ENCODE measurements around the gene DPP6.

Gene DPP6

DNA sequence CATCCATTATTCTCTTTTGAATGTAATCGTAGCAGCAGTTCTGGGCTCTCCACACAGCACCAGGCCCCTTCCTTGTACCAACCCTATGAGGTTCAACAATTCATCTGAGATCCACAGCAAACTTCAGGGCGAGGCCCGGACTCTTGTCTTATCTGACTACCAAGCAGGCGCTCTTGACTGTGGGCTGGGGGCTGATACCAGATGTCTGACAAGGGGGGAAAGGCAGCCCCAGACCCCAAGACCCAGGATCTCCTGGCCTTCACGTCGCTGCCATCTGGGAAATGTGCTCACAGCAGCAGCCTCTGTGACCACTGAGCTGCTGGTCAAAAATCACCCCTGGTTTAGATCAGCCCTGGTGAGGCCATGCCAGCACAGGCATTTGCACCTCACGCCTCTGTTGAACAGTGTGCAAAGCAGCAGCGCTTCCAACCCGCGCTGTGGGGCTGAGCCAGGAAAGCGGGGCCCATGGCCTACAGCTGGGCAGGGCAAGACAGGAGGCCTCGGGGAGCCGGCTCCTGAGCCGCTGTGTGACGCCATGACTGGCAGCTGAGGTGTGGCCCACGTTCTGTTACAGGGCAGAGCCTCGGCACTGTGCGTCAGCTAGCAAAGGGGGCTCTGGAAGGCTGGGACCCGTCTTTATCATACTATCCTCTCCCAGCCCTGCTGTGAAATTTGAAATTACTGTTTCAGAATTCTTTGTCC lies 806.8 kb downstream of the DPP6 start:
- no peak for DNase-seq (ENCODE audit: low read depth in 3 of 3)

DNA sequence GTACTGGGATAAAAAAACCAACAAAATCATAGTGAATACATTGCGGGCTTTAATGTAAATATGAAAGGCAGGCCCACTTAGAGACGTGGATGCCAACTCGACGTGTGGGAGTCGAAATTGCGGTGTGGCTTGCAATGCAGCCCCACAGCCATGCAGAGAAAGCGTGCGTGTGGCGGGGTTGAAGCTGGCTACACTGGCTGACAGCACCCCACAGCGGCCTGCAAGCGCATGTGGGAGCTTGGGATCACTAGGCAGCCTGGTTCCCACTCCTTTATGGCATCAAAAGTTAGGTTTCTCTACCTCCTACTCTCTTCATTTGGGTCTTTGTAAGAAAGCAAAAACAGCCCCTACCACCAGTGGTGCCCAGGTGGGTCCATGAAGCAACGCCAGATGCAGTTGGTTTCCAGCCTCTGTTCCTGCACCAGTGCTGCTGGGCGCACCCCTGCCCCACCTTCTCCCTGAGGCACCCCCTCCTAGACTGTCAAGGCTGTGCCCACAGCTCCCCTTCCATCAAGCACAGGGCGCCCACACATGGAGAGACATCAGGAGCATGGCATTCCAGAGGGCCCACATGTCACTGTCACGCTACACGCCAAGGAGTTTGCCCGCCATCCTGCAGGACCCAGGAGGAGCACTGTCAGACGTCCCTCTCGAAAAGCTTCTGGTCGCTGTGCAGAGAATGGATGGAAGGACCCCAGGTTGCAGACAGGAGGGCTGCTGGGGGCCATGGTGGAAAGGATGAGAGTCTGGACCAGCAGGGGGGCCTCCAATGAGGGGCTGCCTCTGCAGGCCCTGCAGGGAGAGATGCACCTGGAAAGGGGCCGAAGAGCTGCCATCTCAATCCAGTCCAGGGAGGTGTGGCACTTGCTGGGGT lies 807.8 kb downstream of the DPP6 start:
- no peak for DNase-seq (ENCODE audit: low read depth in 3 of 3)

GRCh38 chr7:154860621-154861375 lies 808.6 kb downstream of the DPP6 start:
- DNase-seq (ENCODE audit: low read depth in 3 of 3) = no peak

DNA sequence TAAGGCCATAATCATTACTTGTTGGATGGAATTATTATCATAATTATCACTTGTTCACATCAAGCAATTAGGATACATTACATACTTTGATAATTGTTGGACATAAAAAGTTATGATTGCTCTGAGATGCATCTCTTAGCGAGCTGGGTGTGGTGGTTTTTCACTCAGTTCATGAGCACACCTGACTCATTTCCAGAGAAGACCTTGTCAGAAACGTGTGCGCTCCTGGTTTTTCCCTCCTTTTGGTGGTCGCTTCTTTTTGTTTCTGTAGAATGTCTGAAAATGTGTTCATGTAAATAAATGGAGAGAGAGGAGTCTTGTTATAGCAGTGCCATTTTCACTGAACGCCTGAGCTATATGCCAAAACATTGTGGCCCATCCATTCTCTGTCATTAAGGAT lies 809.4 kb downstream of the DPP6 start:
- DNase-seq (ENCODE audit: low read depth in 3 of 3) = no peak

GRCh38 chr7:154862153-154862791 lies 810.1 kb downstream of the DPP6 start:
- no peak for DNase-seq (ENCODE audit: low read depth in 3 of 3)

DNA sequence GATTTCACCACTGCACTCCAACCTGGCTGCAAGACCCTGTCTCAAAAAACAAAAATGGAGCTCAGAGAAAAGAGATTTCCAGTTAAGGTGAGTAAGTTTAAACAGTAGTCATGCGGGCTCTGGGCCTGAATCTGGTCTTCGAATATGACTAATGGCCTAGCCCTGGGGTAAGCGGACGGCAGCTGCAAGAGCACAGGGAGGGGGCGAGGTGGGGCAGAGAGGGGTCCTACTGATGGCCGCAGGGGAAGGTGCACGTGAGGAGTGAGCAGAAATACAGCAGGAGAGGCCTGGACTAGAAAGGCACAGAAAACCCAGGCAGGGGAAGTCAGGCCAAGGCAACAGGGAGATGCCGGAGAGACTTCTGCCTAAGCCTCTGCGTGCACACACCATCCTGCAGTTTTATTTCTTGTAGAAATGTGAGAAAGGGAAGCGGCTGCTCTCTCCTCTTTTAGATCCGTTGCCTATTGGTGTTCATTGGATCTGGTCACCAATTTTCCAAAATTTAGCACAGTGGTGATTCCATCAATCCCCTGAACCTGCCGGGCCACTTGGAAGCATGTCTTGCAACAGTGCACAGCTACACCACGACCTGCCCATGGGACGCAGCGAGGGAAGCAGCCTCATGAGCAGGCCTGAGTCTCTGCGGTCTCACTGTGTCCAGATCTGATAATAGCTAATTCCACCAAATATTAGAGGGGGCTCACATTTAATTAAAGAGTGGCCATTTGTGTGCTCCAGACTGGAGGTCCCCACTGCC lies 811.7 kb downstream of the DPP6 start:
- DNase-seq (ENCODE audit: low read depth in 3 of 3) = no peak

GRCh38 chr7:154864523-154864891 lies 812.3 kb downstream of the DPP6 start:
- DNase-seq (ENCODE audit: low read depth in 3 of 3) = no peak

DNA sequence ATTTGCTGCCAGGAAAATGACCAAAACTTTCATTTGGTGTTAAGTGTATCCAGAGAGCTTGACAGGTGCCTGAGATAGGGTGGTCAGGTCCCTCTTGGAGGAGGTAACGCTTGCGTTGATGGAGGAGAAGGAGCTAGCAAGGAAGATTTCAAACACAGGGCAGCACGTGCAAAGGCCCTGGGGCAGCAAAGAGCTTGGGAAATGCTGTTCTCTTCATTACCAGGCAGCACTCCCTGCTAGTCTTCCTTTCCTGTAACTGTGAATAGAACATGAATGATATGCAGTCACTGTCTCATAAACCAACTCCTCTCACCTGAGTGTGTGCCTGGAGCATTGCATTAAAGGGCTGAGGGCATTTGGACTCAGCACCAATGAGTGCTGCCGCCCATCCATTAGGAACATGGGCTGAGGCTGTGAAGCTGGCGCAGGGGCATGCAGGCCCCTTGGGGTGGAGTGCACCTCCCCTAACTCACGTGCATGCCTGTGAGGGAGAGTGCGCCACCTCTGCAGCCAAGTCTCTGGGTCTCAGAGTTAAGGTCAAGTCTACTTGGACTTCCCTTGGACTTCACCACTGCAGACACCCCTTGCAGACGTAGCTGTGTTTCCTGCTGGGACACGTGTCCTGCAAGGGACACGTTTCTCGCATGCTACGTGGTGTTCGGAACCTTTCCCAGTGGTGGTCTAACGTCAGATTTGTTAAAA lies 813.9 kb downstream of the DPP6 start:
- DNase-seq (ENCODE audit: low read depth in 3 of 3) = no peak

DNA sequence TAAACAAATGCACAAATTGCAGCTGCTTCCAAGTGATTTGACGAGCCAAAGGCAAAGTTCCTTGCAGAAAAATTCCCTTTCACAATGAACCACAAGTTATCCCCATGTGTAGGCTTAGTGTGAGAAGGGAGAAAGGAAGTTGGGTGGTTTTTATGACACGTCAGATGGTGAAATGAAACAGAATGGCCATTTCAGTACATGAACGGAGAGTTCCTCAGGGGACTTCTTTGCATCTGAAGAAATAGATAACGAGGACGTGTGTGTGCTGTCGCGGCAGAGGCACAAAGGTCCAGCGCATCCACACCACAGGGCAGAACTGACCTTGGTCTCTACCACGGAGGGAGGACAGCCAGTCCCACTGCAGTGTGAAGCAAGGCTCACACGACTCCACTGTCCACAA lies 814.9 kb downstream of the DPP6 start:
- DNase-seq (ENCODE audit: low read depth in 3 of 3) = no peak

DNA sequence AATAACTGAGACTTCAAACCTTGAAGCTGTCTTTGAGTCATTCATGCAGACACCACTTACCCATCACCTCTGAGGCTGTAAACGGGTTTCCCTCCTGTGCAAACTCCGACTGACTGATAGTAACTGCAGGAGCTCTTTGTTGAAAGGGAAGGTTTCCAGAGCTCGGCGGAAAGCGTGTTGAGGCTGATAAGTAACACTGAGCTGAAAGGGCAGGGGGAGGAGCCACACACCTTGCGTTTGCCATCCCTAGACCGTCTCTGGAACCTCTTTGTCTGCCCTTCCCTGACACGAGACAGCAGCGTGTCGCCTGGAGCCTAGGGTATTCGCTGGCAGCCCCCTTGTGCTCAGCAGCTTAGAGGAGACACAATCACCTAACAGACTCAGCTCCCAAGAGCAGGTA lies 816.7 kb downstream of the DPP6 start:
- DNase-seq (ENCODE audit: low read depth in 3 of 3) = no peak

DNA sequence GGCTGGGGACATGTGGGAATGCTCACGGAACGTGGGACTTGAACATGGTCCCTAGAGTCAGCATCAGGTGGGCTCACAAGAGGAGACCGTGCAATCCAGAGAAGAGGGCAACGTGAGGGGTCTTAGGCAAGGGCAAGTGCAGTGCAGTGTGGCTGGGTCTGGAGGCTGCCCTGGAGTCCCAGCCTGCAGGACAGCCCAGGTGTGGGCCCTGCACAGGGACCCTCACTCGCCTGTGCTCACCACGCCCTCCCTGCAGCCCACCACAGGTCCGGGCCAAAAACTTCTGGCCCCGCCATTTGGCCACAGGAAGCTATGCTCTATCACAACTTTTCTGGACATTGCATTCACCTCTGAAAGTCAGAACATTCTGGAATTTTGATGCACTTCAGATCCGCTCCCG lies 817.2 kb downstream of the DPP6 start:
- no peak for DNase-seq (ENCODE audit: low read depth in 3 of 3)

DNA sequence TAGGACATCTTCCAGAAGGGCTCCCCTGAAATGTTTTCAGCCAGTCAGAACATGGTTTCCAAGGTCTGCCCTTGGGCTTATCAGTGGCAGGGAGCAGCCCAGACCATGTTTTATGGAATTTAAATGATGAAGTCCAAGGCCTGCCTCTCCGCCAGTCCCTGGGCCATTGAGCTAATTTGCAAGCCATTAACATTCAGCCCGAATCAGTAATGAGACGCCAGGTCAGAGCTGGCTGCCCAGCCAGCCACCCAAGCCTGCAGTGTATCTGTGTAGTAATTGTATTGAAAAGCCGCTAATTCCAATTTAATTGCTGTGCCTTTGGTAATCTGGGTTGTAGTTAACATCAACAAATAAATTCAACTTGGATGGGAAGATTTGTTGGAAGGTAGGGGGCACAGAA lies 819.3 kb downstream of the DPP6 start:
- no peak for DNase-seq (ENCODE audit: low read depth in 3 of 3)

DNA sequence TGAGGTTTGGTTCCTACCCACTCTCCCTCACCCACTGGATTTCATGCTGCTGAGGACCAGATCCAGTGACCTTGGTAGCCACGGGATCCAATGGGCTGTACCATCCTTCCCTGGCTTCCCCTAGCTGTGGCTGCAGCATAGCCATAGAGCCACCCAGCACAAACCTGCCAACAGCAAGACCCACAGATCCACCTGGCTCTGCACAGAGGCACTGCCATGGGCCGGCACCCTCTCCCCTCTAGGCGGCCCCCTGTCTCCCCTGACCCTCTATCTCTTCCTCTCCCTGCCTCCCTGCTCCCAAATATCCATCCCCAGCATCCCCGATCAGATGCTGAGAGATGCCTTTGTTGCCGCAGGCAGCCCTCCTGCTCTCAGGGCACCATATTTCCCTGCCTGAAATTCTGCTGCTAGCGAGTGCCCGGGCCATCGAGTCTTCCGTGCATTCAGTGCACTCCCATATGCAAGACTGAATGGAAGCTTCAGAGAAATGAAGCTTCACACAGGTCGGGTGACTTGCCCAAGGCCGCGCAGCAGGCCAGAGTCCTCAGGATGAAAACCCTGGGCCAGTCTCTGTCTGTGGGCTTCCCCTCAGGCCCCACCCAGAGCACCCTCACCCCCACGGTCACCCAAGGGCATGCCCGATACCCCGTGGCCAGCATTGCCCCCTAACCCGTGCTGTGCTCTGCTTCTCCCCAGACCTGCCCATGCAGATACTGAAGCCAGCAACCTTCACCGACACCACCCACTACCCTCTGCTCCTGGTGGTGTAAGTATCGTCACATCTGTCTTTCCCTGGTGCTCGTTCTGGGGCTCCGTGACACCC lies 819.9 kb downstream of the DPP6 start:
- DNase-seq (ENCODE audit: low read depth in 3 of 3) = no peak

DNA sequence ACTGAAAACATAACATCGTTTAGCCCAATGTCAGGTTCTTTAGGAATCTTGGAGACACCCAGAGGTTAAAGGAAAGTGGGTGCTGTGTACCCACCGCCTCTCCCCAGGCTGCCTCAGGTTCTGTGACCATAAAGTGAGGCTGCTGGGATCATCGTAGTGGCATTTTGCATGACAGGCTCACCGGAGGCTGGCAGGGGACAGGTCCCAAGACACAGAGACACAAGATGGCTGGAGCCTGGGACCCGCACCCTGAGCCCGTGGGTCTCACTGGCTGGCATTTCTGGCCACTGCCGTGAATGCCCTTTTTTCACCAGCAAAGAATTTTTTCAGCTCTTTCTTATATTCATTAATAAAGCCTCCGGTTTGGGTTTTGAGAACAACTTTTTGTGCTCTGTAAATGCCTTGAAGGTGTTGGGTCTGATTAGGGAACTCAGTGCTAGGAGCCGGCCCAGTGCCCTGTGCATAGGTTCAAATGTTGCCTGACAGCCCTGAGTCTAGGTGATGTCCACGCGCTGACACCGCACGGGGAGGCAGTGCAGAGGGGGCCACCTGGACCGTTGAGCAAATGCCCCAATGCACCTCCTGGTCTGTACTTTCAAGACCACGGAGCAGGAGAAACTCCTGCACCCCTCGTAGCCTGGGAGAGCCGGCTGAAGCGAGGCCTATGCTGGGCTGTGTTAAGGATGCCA lies 820.8 kb downstream of the DPP6 start:
- no peak for DNase-seq (ENCODE audit: low read depth in 3 of 3)

DNA sequence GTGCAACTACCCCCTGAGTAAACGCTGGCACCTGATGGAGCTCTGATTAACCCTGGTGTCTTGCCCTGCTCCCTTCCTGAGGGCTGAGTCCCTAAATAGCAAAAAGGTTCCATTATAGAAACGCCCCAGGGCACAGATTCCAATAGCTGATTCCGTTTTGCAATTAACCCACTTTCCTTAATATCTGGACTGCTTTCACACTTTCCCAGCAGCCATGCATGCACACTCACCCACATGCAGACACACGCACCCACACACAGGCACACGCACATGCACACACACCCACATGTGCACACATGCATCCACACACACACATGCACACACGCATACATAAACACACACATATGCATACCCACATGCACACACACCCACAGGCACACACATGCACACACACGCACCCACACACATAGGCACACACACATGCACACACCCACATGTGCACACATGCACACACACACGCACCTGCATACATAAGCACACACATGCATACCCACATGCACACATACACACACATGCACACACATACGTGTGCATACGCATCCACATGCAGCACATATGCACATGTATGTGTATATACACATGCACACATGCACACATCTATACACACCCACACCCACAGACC lies 821.4 kb downstream of the DPP6 start:
- no peak for DNase-seq (ENCODE audit: low read depth in 3 of 3)

GRCh38 chr7:154874409-154875113 lies 822.4 kb downstream of the DPP6 start:
- no peak for DNase-seq (ENCODE audit: low read depth in 3 of 3)

DNA sequence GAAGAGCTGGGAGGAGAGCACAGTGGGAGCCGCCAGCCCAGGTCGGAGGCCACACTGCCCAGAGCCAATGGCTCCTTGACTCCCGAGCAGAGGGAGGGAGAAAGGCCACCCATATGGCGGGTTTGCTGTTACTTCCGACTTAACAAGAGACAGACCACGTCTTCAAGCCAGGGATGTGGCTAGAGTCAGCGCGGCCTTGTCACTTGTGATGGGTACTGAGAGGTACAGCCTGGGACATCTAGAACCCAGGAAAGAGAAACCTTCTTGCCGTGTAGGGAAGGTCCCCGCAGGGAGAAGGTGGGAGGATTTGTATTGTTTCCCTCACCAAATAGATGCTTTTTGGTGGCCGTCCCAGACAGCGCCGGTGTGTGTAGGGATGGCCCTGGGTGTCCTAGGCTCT lies 823.1 kb downstream of the DPP6 start:
- DNase-seq (ENCODE audit: low read depth in 3 of 3) = no peak

DNA sequence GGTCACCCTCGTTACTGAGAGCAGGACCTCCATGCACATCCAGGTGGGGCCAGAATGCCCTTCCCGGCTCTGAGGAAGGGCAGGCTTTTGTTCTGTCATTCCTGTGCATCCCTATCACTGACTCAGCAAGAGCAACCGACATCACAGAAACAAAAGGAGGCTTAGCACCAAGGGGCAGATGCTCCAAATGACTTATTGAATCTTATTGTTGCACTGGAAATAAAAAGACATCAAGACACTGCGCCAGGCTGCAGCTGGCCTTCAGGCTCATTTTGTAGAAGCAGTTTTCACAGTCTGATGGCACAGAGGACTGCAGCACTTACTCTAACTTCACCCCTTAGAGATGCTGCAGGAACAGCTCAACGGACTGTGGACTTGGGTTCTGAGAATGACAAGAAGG lies 824.3 kb downstream of the DPP6 start:
- DNase-seq (ENCODE audit: low read depth in 3 of 3) = no peak
